Glomerular visceral epithelial cell (primary cell): Measurements from ENCODE around the gene MEIS1.
A peak's percentile ranks its signal among the peaks of the same experiment; 100 is the strongest.
"Not testable (repeated sequence)": the region's sequence is repeated elsewhere in the genome, so short reads cannot be mapped to it uniquely, and the experiment has no call there.

Source experiments
- DNase-seq: peaks from one replicate; pipeline ENCODE4 v3.0.0-alpha.2; 2016; ENCODE audit errors: extremely low spot score

The MEIS1 gene

DNA sequence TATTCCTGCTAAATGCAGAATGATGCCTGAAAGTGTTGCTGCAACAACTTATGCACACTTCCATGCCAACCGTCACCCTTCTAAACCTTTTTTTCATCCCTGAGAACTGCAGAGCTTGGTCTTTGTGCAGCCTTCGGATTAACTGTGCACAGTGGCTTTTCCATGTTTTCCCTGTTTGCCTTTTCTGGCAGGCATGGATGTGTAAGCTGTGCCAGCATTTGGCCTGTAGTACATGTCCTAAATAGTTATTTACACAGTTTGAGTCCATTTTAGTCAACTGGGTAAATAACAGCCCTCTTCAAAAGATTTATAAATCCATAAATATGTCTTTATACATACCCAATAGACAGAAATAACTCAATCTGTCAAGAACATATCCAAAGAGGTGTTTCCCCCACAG lies 31.5 kb downstream of the MEIS1 start:
- no peak for DNase-seq

DNA sequence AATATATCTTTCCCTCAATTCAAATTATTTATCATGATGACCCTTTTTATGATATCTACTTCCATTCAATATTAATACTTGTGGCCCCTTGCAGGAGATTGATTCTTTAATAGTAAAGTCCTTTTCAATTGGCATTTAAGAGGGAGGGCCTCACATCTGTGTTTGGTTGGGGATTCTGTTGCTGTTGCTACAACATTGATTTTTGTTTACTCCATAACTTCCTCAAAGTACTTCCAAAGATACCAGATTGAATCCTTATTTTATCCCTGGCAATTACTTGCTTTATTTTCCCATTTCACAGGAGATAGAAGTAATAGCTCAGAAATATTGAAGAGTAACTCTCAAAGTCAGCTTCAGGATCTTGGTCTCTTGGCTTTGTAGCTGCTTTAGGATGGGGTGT lies 32.8 kb downstream of the MEIS1 start:
- no peak for DNase-seq

DNA sequence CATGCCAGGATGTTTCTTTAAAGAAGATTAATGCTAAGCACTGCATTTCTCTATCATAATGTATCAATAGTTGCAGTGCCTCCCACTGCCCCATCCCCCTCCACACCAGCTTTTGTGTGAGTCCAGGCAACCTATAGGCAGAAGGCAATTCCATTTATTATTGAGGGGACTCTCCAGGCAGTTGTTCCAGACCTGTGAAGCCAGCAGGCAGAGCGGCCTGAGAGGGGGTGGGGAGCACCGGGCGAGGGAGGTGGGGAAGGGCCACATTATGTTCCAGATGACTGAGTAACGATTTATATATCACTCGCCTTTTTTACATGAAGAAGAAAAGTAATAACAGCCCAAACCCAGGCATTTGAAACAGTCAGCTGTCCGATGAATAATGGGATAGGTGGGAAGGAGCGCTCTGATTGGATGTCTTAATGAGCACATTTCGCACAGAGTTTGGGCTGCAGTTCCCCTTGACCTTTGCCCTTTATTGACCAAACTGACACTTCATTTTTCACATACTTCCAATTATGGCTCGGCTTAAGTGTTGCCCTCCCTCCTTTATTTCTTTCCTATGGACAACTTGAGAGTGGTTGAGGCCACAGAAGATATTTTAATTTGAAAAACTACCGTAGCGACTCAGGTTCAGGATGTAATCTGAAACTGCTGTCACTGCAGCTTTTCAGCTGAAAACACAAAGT lies 34.4 kb downstream of the MEIS1 start:
- no peak for DNase-seq

DNA sequence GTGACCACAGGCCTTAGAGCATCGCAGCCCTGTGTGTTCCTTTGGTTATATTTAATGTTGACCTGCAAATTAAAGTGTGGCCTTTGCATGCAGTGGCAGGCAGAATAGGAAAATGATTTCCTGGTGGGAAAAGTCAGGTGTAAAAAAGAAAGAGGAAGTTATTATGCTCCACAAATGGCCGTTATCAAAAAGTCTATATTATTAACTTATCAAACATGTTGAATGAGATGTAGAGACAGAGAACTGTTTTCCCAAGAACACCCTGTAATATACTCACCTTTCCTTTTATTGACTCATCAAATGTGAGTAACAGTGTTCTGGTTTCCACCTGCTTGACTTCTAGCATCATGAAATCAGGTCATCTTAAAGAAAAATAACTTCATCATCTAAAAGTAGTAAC lies 35.3 kb downstream of the MEIS1 start:
- DNase-seq = no peak

DNA sequence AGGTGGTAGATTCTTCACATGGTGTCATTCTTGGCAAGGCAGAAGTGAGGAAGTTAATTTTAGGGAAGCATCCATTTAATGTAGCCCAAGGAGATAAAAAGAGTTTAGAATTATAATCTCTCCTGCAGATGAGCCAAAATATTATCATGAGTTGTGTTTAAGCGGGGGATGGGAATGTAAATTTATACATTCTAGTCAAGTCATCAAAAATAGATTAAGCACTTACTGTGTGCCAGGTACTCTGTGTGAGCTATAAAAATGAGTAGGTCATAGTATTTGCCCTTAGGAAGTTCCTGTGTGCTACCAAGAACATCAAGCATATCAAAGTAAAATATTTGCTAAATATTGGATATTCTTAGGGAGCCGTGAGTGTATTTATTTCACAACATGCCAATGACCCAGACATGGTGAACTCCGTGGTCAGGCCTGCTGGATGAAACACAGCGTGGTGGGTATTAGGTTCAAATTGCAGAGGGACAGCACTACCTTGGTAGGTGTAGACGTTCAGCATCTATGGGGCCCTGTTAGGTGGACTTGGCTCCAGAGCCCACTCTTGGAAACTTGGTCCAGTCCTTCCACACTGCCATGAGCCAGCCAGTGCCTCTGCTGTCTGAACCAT lies 37.4 kb downstream of the MEIS1 start:
- no peak for DNase-seq

DNA sequence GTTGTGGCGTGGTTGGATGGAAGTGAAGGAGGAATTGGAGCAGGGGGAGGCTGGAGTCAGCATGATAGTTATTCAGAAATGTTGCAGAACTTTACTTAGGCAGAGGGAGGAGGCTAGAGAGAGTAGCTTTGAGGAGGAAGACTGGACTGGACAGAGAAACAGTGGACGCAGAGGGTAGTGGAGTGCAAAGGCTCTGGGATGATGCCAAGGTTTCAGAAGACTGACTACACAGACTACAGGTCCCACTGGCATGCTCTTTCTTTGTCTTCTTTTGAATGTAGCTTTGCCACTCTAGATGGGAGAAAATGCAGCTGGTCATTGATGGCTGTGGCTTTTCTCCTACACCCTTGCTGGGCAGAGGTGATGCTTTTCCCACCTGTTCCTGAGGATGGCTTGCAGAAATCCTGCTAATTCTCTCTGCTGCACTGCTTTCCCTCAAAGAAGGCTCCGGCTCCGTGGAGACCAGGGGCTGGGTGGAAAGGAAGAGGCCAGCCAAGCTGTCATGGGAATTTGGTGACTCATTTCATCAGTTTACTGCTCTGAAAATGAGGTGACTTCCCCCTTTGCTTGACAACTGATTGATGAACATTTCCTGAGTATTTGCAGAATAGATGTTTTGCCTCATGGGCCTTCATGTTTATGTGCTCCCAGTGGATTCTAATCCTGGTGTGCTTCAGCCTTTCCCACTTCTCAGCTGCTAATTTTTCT lies 42.4 kb downstream of the MEIS1 start:
- no peak for DNase-seq

DNA sequence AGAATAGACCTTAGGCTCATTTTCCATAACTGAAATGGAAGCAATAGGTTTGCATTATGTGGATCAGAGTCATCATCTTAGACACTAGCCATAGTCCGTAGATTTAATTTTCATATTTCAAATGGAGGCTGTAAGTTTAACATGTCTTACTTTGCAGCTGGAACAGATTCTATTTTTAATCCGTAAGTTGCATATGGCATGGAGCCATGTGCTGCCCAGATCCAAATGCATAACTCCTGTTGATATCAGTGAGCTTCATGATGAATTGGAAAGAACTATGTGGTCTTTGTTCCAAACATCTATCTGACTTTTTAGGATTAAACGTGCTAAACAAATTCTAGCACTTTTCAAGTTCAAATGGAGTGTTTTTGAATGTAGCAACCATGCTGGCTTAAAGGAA lies 43.4 kb downstream of the MEIS1 start:
- no peak for DNase-seq

DNA sequence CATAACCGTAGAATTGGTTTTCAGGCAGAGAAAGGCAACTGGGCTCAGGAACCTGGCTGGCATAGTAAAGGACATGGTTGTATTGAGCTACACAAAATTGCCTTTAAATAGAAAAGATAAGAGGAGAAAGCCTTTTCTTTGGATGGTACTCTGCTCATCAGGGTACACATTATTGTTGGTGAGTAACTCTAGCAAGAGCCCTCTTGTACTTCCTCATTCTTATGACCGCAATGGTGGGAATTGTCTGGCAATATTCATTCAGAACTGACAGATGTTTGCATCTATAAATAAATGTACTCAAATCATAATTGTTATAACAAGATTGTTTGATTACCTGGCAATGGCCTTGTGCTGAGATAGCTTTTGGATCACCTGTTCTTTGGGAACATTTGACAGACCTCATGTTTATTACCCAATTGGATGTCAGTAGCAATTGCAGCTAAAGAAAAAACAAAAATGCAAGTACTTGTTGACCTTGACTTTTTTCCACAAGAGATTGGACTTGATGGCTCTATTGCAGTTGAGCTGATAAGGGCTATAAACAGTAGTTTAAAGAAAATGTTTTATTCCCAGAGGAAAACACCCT lies 43.9 kb downstream of the MEIS1 start:
- DNase-seq = no peak

DNA sequence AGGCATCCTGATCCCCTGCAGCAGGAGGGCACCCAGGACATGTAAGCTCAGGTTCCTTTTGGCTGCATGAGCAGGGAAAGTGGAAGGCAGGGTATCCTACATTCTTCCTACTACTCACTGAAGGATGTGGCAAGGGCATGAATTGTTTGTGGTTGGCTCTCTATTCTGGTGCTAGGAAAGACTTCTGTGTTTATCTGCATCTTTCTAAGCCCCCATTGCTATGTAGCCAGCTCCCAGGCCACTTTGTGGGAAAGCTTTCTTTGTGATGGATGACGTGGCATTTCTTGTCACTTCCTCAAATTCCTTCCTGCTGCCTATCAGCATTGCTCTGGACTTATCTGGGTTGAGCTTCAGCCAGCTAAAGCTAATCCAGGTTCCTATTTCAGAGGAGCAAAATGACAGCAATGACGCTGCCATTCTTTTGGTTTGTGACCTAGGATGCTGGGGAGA lies 46.2 kb downstream of the MEIS1 start:
- peak; percentile 1 for DNase-seq

DNA sequence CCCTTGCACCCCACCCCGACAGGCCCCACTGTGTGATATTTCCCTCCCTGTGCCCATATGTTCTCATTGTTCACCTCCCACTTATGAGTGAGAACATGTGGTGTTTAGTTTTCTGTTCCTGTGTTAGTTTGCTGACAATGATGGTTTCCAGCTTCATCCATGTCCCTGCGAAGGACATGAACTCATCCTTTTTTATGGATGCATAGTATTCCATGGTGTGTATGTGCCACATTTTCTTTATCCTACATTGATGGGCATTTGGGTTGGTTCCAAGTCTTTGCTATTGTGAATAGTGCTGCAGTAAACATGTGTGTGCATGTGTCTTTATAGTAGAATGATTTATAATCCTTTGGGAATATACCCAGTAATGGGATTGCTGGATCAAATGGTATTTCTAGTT lies 50.3 kb downstream of the MEIS1 start:
- not testable (repeated sequence) for DNase-seq

DNA sequence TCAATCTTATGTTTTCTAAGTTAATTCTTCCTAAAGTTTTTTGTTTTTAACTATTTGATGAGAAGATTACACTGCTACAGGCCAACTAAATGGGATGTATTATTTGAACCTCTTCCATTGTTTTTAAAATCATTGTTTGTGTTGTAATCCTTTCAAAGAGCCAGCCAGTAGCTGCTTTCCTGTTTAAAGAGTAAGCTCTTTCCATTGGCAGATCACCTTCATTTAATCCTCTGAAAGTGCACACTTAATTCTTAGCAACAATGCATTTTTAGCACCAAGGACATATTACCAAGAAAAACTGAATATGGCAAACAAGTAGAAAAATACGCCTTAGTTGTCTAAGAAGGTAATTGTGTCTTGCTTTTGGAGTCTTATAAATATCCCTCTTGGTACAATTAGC lies 54.0 kb downstream of the MEIS1 start:
- no peak for DNase-seq

DNA sequence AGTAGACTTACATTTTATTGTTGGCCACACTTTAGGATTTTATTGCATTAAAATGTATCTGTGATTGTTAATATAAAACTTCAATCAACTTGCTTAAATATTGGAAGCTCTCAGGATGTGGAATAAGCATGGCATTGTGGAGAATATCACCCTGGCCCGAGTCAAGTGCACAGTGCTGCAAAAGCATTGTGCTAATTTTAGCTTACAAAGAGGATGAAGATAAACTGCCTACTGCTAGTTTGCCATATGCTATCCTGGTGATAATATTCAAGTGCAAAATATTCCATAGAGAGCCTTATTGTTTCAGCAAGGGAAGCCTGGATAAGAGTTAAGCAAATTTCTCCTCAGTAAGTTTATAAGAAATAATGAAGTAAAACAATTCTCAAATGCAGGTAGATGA lies 54.5 kb downstream of the MEIS1 start:
- no peak for DNase-seq

DNA sequence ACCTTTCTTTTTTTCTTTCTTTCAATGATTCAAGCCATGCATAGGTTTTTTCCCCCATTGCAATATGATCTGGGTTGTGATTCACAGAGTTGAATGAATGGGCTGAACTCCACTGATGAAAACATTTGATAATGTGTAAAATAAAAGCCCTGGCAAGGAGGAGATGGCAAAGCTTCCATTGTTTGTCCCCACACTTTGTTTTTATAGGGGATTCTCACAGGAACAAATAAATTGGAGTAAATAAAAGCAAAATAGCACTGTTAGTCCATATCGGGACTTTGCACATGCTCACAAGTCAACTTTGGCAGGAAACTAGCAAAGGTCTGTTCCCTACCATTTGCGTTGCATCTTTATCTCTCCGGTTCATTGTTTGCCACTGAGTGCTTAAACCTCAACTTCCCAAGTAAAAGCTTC lies 55.7 kb downstream of the MEIS1 start:
- no peak for DNase-seq

DNA sequence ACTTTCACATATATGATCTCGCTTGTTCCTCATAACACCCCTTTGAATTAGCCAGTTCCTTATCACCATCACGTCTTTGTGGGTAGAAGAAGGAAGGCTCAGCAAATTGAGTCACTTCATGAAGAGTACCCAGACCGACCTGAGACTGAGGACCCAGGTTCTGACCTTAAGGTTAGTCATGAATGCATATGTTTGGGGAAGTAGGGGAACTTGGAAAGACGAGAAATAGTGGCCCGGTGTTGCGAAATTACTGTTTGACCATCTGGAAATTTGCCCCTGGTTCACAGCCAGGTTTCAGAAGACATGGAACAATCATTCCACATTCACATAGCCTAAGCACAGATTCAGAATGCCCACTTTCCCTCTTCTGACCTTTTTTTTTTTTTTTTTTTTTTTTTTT lies 59.8 kb downstream of the MEIS1 start:
- peak; percentile 31 for DNase-seq

DNA sequence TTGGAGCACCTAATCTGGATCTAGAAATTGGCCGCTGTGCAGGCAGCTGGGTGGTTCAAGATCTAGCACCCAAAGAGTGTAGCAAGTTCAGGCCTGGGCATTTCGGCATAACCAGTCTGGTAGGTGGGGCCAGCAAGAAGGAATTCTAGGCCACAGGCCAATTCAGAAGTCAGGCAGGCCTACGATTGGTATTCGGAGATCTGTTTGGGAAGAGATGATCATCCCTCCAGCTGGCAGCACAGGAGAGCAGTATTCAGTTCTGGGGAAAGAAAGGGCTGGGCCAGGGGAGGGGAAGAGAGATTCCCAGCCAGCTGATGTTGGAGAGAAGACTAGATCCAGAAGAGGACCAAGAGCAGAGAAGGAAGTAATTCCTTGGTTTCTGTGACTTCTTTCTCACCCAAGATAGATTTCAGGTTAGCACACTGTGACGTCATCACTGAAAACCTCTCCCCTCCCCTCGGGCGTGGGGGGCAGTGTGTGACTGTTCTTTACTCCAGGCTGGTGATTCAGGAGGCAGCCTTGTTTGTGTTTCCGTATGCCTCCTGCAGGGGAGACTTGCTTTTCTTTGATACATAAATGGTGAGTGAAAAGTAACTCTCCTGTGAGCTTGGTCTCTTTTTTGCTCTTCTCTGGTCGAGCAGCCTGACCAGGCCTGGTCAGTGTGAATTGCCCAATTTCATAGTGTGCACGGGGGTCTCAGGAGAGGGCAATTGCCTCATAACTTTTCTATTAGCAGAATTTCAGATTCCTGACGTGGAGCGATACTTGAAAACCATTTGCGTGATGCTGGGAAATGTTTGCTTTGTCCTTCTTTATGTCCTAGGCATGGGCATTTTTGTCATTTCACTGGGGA lies 61.1 kb downstream of the MEIS1 start:
- peak; percentile 45 for DNase-seq

DNA sequence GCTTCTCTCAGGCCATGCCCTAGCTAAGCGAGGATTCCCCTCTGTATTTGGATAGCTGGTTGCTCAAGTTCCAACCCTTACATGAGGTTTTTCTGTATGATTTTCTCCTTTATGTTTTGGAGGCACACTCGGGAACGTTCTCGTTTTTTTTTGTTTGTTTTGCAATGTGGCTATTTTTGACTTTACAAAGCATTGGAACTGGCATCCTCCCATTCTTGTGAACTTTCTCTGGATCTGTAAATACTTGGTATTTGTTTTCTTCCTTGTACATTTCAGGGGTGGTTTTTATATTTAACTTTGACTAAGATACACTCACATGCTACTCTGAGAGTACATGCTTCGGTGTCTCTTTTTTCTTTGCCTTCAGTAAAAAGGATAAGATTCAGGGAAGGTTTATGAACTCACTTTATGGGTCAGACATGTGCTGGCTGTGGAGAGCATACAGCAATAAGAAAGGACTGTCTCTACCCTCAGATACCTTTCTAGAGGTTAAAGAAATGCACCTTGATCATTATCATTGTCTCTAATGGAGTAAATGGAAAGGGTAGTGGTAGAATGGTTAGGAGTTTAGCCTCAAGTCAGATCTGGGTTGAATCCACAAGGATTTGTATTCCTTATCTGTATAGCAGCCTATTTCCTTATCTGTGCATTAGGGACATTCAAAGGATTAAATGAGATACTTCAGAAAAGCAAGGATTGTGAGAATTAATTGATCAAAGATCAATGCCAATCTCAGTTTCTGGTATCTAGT lies 61.9 kb downstream of the MEIS1 start:
- no peak for DNase-seq

DNA sequence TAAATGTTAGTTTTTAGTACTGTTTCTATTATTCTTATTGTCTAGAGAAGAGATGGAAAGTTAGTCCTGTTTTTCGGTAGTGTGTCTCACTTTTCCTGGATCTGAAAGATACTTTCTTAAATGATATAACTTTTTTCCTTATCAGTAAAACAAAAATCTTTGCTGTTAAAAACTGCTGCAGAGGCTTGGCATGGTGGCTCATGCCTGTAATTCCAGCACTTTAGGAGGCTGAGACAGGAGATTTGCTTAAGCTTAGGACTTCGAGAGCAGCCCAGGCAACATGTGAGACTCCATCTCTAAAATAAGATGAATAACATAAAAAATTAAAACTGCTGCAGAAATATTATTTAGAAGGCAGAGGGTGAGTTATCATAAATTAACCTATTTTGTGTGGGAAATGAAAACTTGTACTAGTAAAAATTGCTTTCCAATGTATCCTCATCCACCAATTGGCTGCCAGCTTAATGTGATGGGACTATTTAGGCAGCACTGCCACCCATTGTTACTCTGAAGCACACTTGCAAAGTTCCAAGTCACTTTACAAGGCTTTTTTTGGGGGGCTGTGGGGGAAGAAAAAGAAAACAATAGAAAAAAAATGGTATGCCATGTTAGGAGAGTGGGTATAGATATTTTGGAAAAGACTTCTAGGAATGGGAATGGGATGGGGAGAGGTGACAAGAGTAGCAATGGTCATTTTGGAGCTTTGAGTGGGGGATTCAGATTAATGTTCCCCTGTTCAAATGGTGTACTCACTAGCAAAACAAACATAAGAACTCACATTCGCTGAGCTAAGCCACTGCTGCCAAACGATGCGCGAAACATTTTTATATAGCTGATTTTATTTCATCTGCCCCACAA lies 62.7 kb downstream of the MEIS1 start:
- DNase-seq = no peak

DNA sequence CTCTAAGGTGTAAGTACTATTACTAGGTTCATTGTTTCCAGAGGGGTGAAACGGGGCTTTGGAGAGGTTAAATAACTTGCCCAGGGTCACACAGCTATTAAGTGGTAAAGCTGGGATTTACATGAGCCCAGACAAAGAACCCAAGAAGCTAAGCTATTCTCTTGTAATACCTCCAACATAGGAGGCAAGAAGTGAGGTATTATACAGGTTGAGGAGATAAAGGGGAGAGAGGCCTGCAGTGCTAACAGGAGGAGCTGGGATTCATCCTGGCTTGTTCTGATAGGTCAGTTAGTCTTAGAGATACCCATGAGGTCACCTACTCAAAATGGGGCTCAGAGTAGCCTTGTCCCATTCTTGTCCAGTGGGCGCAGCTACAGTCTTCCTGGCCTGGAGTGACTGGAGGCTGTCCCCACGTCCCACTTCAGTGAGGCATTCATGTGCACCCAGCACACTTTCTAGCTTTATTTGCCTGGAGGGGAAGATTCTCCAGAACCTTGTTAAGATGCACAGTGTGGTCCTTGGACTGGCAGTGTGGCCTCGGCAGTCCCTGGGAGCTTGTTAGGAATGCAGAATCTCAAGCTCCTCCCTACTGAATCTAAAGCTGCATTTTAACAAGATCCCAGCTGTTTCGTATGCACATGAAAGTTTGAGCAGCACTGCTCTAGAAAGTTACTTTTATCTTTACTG lies 63.5 kb downstream of the MEIS1 start:
- DNase-seq = no peak

DNA sequence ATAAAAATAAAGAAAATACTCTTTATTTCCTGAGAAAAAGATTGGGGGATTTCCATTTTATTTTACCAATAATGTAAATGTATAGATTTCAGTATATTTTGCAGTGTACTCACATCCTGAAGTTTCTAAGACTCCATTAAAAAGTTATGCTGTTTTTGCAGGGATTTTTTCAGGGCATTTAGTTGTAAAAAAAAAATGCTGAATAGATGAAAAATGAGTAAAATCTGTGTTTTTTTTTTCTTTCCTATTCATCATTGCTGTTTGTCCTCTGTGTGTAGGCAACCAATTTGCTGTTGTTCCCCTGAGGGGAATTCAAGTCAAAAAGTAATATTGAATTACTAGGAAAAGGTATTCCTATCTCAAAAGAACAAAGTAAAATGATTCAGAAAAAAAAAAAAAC lies 66.3 kb downstream of the MEIS1 start:
- DNase-seq = no peak

DNA sequence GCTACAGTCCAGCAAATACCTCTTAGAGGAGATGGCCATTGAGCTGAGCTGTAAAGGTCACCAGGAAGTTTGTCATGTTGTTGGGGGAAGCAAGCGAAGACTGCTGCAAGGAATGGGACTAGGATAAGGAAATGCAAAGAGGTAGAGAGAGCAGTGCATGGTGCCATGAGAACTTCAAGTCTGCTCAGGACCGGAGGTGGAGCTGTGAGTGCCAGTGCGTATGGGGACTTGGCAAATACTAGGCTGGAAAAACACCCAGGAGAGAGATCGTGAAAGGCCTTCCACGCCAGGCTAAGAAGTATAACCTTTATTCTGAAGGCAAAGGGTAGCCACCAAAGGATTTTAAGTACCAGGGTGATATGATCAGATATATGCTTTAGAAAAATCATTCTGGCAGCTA lies 71.3 kb downstream of the MEIS1 start:
- no peak for DNase-seq
